ENCODE data around the gene MGRN1.

The MGRN1 gene

DNA sequence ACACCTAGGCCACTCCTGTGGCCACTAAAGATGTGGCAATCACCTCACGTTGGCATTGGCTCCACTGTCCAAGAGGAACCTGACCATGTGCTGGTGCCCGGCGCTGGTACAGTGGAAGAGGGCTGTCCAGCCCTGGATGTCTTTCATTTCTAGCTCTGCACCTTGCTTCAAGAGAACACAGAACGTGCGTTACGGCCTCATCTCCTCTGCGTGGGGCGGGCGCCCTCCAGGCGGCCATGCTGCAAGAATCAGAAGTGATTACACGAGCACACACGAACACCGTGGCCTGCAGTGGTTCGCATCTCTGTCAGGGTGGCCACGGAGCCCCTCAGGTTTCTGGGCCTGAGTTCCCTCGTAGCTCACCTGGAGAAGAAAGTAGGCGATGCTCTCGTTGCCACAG is 102.0 kb downstream of the MGRN1 start:
- TF ChIP-seq, protein P1, sequence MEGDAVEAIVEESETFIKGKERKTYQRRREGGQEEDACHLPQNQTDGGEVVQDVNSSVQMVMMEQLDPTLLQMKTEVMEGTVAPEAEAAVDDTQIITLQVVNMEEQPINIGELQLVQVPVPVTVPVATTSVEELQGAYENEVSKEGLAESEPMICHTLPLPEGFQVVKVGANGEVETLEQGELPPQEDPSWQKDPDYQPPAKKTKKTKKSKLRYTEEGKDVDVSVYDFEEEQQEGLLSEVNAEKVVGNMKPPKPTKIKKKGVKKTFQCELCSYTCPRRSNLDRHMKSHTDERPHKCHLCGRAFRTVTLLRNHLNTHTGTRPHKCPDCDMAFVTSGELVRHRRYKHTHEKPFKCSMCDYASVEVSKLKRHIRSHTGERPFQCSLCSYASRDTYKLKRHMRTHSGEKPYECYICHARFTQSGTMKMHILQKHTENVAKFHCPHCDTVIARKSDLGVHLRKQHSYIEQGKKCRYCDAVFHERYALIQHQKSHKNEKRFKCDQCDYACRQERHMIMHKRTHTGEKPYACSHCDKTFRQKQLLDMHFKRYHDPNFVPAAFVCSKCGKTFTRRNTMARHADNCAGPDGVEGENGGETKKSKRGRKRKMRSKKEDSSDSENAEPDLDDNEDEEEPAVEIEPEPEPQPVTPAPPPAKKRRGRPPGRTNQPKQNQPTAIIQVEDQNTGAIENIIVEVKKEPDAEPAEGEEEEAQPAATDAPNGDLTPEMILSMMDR (IDR thresholded peaks at IDR 0.05; ENCODE audit: insufficient read depth, missing control alignments), result no peak
- FAIRE-seq, result no peak
- no peak for DNase-seq (ENCODE audit: insufficient read length, low spot score)

DNA sequence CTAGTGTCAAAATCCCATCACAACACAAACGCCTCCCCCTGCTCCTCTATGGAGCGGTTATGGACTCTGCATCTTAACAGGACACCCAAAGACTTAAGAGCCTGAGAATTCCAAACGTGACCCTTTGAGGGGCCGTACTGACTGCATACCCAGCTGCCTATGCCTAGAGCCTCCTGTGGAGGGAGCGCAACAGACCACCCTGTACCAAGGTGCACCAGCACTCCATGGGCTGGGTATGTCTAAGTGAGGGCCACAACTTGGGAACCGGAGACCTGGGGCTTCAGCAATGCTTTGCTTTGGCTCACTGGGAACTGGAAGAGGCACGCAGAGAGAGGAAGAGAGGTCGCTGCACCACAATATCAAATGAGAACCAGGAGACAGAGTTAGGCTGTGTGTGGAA is 104.0 kb downstream of the MGRN1 start:
- FAIRE-seq, result no peak

DNA sequence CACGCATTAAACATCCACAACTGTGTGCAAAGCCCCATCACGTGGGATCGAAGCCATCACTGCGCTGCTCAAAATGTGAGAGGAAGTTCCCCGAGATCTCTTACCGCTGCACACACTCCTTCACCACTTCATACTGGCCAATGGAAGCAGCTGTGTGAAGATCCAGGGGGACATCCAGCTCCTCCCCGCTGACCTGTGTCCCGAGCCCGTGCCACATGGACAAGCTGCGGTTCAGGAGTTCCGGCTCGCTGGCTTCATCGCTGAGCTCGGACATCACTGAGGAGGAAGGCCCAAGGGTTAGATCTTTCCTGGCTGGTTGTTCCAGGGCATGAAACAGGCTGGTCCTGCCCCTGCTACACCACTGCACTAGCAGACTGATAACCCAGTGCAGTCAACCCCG is 105.2 kb downstream of the MGRN1 start:
- TF ChIP-seq, protein P1 (IDR thresholded peaks at IDR 0.05; ENCODE audit: insufficient read depth, missing control alignments), result no peak
- FAIRE-seq, result no peak
- DNase-seq (ENCODE audit: insufficient read length, low spot score), result no peak

More for the DNA sequence above, 104.0 kb downstream of the MGRN1 start:
- TF ChIP-seq, protein P1 (IDR thresholded peaks at IDR 0.05; ENCODE audit: insufficient read depth, missing control alignments), result no peak
- DNase-seq (ENCODE audit: insufficient read length, low spot score), result no peak

DNA sequence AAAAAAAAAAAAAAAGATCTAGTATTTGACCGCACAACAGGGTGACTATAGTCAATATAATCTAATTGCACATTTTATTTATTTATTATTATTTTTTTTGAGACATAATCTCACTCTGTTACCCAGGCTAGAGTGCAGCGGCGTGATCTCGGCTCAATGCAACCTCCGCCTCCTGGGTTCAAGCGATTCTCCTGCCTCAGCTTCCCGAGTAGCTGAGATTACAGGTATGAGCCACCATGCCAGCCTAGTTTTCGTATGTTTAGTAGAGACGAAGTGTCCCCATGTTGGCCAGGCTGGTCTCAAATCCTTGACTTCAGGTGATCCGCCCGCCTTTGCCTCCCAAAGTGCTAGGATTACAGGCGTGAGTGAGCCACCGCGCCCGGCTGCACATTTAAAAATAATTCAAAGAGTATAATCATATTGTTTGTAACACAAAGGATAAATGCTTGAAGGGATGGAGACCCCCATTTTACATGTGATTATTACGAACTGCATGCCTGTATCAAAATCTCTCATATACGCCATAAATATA is 108.7 kb downstream of the MGRN1 start:
- DNase-seq (ENCODE audit: insufficient read length, low spot score), result no peak
- no peak for FAIRE-seq
- TF ChIP-seq, protein P1 (IDR thresholded peaks at IDR 0.05; ENCODE audit: insufficient read depth, missing control alignments), result no peak

DNA sequence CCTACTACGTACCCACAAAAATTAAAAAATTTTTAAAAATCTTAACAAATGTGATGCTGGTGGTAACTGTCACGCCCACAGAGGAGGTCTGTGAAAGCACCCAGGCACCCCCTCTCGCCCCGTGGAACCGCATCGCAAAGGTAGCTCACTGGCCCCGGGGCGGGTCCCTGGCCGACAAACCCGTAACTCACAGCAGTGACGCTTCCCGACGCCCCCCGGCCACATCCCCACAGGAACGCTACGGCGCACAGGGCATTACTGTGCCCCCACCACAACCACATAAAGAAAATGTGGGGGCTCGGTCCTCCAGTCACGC is 109.1 kb downstream of the MGRN1 start:
- TF ChIP-seq, protein P1 (IDR thresholded peaks at IDR 0.05; ENCODE audit: insufficient read depth, missing control alignments), result no peak
- DNase-seq (ENCODE audit: insufficient read length, low spot score) (no peak), FAIRE-seq (no peak)

DNA sequence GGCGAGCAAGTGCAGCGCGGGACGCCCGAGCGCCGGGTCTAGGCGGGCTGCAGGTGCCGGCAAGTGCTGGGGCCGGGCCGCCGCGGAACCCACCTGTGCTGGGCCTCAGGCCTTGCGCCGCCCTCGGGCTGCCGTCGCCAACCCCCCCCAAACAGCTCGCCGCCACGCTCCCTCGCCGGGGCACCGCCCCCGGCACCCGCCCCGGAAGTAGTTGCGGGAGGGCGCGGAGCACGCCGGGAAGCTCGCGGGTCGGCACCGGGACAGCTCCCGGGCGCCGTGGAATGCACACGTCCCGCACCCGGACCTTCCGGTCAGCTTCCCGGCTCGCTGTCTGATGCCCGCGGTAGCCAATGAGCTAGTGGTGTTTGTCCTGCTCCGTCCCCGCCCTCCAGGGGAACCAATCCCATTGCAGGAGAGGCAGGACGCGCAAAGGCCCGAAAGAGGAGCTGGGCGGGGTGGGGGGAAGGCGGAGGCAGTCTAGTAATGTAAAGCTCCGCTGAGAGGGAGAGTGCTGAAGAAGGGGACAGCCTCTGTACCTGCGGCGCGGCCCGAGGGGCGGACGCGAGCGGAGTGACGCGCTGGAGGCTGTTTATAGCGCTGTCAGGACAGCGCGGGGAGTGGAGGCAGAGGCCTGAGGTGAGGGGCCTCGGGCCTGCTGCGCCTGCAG is 109.6 kb downstream of the MGRN1 start, which contains the start of the genes ANKS3 and DNAAF8:
ANKS3 (minus strand) TSS at position 209 of the 667 bp plus-strand sequence. CDS start 4,122 bp downstream, outside the sequence.
DNAAF8 (plus strand) TSS at position 475 of the 667 bp plus-strand sequence. CDS start 1,978 bp downstream, outside the sequence.
- FAIRE-seq (no peak), DNase-seq (ENCODE audit: insufficient read length, low spot score) (peak; percentile 75)
- TF ChIP-seq, protein P1 (IDR thresholded peaks at IDR 0.05; ENCODE audit: insufficient read depth, missing control alignments), result no peak
